Pancreas (tissue), 10 donors: Measurements from ENCODE around the gene LRMDA. TPM values are rescaled to one million over a fixed set of nuclear protein-coding genes. Genes with fewer than 3 reads are reported as not detected.

Experiments used
- ATAC-seq, 4 donors: fragments of 200-7000 bp; cut with Tn5 transposase; one replicate each; pipeline versions ENCODE4 v1.8.0 to v1.9.1; 2020; ENCODE audit warnings: mild to moderate bottlenecking in 4 of 4, moderate library complexity in 4 of 4
- DNase-seq, 6 donors: peaks; one replicate each; pipeline ENCODE4 v3.0.0-alpha.2; 2020
- FAIRE-seq: peaks from 2 replicates; lab custom pipeline; 2012; peaks lifted over from hg19 to GRCh38; lab: Jason Lieb, UNC
- H3K27ac ChIP-seq, 4 donors: fragments of 200-600 bp; sonication (generic); 1 replicate in 3 of 4; 2 replicates in 1 of 4; pipeline versions ENCODE4 v1.5.0 to v1.8.0; 2020
- H3K27me3 ChIP-seq, 4 donors: fragments of 200-600 bp; one replicate each; pipeline ENCODE4 v1.8.0; 2021
- H3K36me3 ChIP-seq, 3 donors: fragments of 200-600 bp; sonication (generic) in 1 of 3; one replicate each; pipeline versions ENCODE4 v1.5.0 to v1.8.0; 2020 to 2021
- H3K4me1 ChIP-seq, 3 donors: fragments of 200-600 bp; one replicate each; pipeline ENCODE4 v1.8.0; 2021
- H3K4me3 ChIP-seq, 4 donors: fragments of 200-600 bp; sonication (generic) in 2 of 4; one replicate each; pipeline versions ENCODE4 v1.5.0 to v1.8.0; 2020 to 2021
- H3K9me3 ChIP-seq, 4 donors: fragments of 200-600 bp; one replicate each; pipeline ENCODE4 v1.8.0; 2021
- CTCF ChIP-seq, 4 donors: fragments of 200-600 bp; sonication (generic) in 3 of 4; IDR thresholded peaks; one replicate each; pipeline versions ENCODE4 v1.5.0 to v1.8.0; 2021; ENCODE audit warnings: antibody characterized with exemption in 4 of 4
- WGBS, 2 donors: extraction: QIAGEN DNeasy Blood & Tissue Kit; methylation state at CpG; one replicate each; pipeline ENCODE4 v1.1.7; 2013; 5-methylcytosine and 5-hydroxymethylcytosine counted together
- intact Hi-C, 3 donors: fragments of 100-400 bp; cut with DNase I; formaldehyde crosslinking; loops; one replicate each; pipeline versions ENCODE4 v1.11.1 to v1.14.2; 2022
- polyA plus RNA-seq, 2 donors: library from polyadenylated mRNA; stranded (reverse); fragments of 200-250 nt; gene quantifications; one replicate each; pipeline ENCODE4 v1.2.3, GENCODE V29; 2013
- total RNA-seq, 6 donors: library from RNA; stranded (reverse); fragmentation: NEBNext Ultra II Directional in 4 of 6; extraction: Animal tissue kit (Norgen Biotek cat#: 25700) in 4 of 6; gene quantifications; one replicate each; pipeline versions ENCODE4 v1.2.1 to v1.2.4, GENCODE V29; 2021 to 2023
- donor health status: healthy with polysubstance abuse.
- donor health status: DM: no; HTN: no; CAD: no; lungs with moderate emphysema.
- donor health status: DM: no; HTN: no; CAD: no.
- donor health status: control.
- donor health status: control.
- donor health status: Bipolar disorder and iron deficiency.
- donor health status: DM: yes; HTN: yes; CAD: no.
- donor health status: DM: no; HTN: no; CAD: no.
- donor health status: DM: no; HTN: no; CAD: no.
- donor health status: DM: yes; HTN: yes; CAD: no.

Gene LRMDA
- total and polyA plus RNA-seq, 8 donors: 4.6 to 21.2 (median 13.4) TPM

- H3K36me3 ChIP-seq: no peaks in the 10 kb centered on the region
- FAIRE-seq: no peak
- 97 to 98% methylated on average over 2 of the region's 2 CpGs for WGBS, 2 donors
- H3K27ac ChIP-seq: no peak overlapping the region
- peak; percentile 76 to 89 (median 85) for ATAC-seq
- no peak overlapping the region for H3K4me3 ChIP-seq
- DNase-seq: peak in 1 of 6 donors; percentile 9
- no peaks in the 10 kb centered on the region for H3K27me3 ChIP-seq
- peaks cover 0 to 8% (median 7%) of the 10 kb centered on the region in 3 donors for H3K4me1 ChIP-seq
- intact Hi-C loops: loop anchor here in 1 of 3 donors (10.0 kb wide), 1 partner anchor 308 kb away; no protein-coding TSS in a partner anchor
- H3K9me3 ChIP-seq: no peaks in the 10 kb centered on the region
- no peak for TF ChIP-seq CTCF (IDR thresholded peaks at IDR 0.05)
Measured at GRCh38 chr10:75722609-75723008, 291.2 kb downstream of the LRMDA start.

- H3K27me3 ChIP-seq: no peaks in the 10 kb centered on the region
- TF ChIP-seq CTCF (IDR thresholded peaks at IDR 0.05): no peak
- WGBS, 2 donors: 91 to 93% methylated on average over 9 of the region's 9 CpGs
- H3K27ac ChIP-seq: no peak overlapping the region
- intact Hi-C loops: loop anchor here in 1 of 3 donors (10.0 kb wide), 1 partner anchor 309 kb away; no protein-coding TSS in a partner anchor
- ATAC-seq: no peak
- H3K4me1 ChIP-seq: peaks cover 0 to 8% (median 7%) of the 10 kb centered on the region in 3 donors
- H3K4me3 ChIP-seq: no peak overlapping the region
- no peaks in the 10 kb centered on the region for H3K9me3 ChIP-seq
- no peak for FAIRE-seq
- H3K36me3 ChIP-seq: no peaks in the 10 kb centered on the region
- DNase-seq: no peak
Measured at GRCh38 chr10:75723319-75723980, 292.0 kb downstream of the LRMDA start.

GRCh38 chr10:75724047-75724446 lies 292.6 kb downstream of the LRMDA start:
- 85 to 94% methylated on average over 2 of the region's 2 CpGs for WGBS, 2 donors
- intact Hi-C loops: loop anchor here in 1 of 3 donors (10.0 kb wide), 1 partner anchor 309 kb away; no protein-coding TSS in a partner anchor
- Histone ChIP-seq H3K27me3 (no peaks in the 10 kb centered on the region), H3K4me3 (no peak overlapping the region), H3K4me1 (peaks cover 0 to 8% (median 7%) of the 10 kb centered on the region in 3 donors), H3K9me3 (no peaks in the 10 kb centered on the region), H3K36me3 (no peaks in the 10 kb centered on the region), H3K27ac (no peak overlapping the region)
- FAIRE-seq (no peak), DNase-seq (no peak), ATAC-seq (no peak)
- TF ChIP-seq CTCF (IDR thresholded peaks at IDR 0.05): no peak

GRCh38 chr10:75726522-75727483 lies 295.4 kb downstream of the LRMDA start:
- intact Hi-C loops: loop anchor here in 1 of 3 donors (10.0 kb wide), 1 partner anchor 312 kb away; no protein-coding TSS in a partner anchor
- no peaks in the 10 kb centered on the region for H3K27me3 ChIP-seq
- TF ChIP-seq CTCF (IDR thresholded peaks at IDR 0.05): no peak
- ATAC-seq (no peak), FAIRE-seq (no peak), DNase-seq (no peak)
- no peak overlapping the region for H3K4me3 ChIP-seq
- H3K36me3 ChIP-seq: no peaks in the 10 kb centered on the region
- H3K9me3 ChIP-seq: no peaks in the 10 kb centered on the region
- 79% methylated on average over 11 of the region's 11 CpGs for WGBS, 2 donors
- no peak overlapping the region for H3K27ac ChIP-seq
- H3K4me1 ChIP-seq: peaks cover 0 to 17% (median 8%) of the 10 kb centered on the region in 3 donors
